Body of pancreas (tissue), 4 donors: ENCODE results near the gene KRTAP3-1.

Source experiments
- POLR2A ChIP-seq, 3 donors: fragments of 450-650 bp; IDR thresholded peaks; one replicate each; pipeline ENCODE4 v1.6.1; 2016; ENCODE audit warnings: antibody characterized with exemption in 3 of 3, mild to moderate bottlenecking in 2 of 3
- TF ChIP-seq, protein P1 (sequence below), 7 experiments: fragments of 450-650 bp in 4 of 7; fragments of 200-600 bp in 3 of 7; sonication (generic) in 3 of 7; IDR thresholded peaks; one replicate each; pipeline ENCODE4 v1.5.1; 2016 to 2019; ENCODE audit warnings: antibody characterized with exemption in 7 of 7

DNA sequence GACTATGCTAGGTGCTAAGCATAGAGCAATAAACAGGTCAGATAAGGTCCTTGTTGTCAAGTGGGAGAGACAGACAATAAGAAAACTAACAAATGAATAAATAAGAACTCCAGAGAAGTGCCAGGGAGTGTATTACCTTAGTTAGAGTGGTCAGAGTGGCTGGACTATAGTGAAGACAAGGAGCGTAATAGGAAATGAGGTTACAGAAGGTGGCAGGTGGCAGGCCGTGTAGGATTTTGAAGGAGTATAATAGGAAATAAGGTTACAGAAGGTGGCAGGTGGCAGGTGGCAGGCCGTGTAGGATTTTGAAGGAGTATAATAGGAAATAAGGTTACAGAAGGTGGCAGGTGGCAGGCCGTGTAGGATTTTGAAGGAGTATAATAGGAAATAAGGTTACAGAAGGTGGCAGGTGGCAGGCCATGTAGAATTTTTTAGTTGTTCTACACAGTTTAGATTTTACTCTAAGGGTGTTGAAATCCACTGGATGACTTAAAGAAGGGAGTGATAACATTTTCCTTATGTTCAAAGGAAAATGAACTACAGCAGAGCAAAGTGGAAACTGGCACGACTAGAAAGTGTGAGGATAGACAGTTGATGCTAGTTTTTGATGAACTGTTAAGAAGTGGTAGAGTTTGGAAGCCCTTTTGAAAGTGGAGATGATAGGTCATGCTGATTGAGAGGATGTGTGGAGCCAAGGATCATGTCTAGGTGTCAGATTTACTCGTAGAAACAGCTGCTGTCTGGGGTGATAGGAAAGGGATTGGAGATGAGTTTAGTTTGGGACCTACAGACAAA is 3.6 kb upstream of the KRTAP3-1 start:
- TF ChIP-seq, protein P1, sequence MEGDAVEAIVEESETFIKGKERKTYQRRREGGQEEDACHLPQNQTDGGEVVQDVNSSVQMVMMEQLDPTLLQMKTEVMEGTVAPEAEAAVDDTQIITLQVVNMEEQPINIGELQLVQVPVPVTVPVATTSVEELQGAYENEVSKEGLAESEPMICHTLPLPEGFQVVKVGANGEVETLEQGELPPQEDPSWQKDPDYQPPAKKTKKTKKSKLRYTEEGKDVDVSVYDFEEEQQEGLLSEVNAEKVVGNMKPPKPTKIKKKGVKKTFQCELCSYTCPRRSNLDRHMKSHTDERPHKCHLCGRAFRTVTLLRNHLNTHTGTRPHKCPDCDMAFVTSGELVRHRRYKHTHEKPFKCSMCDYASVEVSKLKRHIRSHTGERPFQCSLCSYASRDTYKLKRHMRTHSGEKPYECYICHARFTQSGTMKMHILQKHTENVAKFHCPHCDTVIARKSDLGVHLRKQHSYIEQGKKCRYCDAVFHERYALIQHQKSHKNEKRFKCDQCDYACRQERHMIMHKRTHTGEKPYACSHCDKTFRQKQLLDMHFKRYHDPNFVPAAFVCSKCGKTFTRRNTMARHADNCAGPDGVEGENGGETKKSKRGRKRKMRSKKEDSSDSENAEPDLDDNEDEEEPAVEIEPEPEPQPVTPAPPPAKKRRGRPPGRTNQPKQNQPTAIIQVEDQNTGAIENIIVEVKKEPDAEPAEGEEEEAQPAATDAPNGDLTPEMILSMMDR (IDR thresholded peaks at IDR 0.05), result no peak
- no peak for TF ChIP-seq POLR2A (IDR thresholded peaks at IDR 0.05)
